Measurements from ENCODE around the gene GNRH2.

- no peak; the same call in 1 of the 2 replicates for TF ChIP-seq CTCF (conservative IDR thresholded peaks at IDR 0.05)
- no peak for TF ChIP-seq ZFX (IDR thresholded peaks at IDR 0.05)
These were observed 25.8 kb downstream of the GNRH2 start for GRCh38 chr20:3068986-3069900.

Measured in C4-2B (cell line).